Measurements from ENCODE around the gene TMUB2. TPM values are rescaled to one million over a fixed set of nuclear protein-coding genes. Genes with fewer than 3 reads are reported as not detected.
A peak's percentile ranks its signal among the peaks of the same experiment; 100 is the strongest.

TMUB2 gene
- total RNA-seq, 1 donor from 2014 or later, result 41.9 TPM

DNA sequence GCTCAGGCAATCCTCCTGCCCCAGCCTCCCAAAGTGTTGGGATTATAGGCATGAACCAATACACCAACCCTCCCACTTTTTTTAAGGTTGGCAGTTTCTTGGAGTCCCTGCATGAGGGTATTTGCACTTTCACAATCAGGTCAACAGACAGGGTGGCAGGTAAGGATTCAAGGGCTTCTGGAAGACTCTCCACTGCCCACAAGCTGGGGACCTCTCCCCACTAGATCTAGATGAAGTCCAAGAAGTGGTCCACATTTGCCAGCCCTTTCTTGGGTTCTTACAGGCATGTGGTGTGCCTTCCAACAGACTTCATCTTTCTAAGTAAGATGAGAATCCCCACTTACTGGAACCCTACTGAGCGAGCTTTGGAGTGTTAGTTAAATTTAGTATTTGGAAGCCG is 12.3 kb upstream of the TMUB2 start:
- no peaks in the 10 kb centered on the region for H3K27me3 ChIP-seq (ENCODE audit: low read depth)
- no peak for TF ChIP-seq CTCF (IDR thresholded peaks at IDR 0.05)
- H3K4me3 ChIP-seq, result no peak overlapping the region
- no peak for ATAC-seq
- H3K9me3 ChIP-seq, result no peaks in the 10 kb centered on the region
- intact Hi-C loops (cut with DNase I), result no loop called here
- H3K36me3 ChIP-seq, result peaks cover 28% of the 10 kb centered on the region
- DNase-seq, result no peak
- H3K4me1 ChIP-seq, result peaks cover 9% of the 10 kb centered on the region
- no peak overlapping the region for H3K27ac ChIP-seq

GRCh38 chr17:44176257-44176656 is 10.5 kb upstream of the TMUB2 start:
- peaks cover 28% of the 10 kb centered on the region for H3K36me3 ChIP-seq
- no peak for TF ChIP-seq CTCF (IDR thresholded peaks at IDR 0.05)
- intact Hi-C loops (cut with DNase I), result no loop called here
- ATAC-seq (no peak), DNase-seq (no peak)
- no peaks in the 10 kb centered on the region for H3K27me3 ChIP-seq (ENCODE audit: low read depth)
- no peaks in the 10 kb centered on the region for H3K9me3 ChIP-seq
- H3K4me1 ChIP-seq, result no peaks in the 10 kb centered on the region
- no peak overlapping the region for H3K27ac ChIP-seq
- H3K4me3 ChIP-seq, result no peak overlapping the region

DNA sequence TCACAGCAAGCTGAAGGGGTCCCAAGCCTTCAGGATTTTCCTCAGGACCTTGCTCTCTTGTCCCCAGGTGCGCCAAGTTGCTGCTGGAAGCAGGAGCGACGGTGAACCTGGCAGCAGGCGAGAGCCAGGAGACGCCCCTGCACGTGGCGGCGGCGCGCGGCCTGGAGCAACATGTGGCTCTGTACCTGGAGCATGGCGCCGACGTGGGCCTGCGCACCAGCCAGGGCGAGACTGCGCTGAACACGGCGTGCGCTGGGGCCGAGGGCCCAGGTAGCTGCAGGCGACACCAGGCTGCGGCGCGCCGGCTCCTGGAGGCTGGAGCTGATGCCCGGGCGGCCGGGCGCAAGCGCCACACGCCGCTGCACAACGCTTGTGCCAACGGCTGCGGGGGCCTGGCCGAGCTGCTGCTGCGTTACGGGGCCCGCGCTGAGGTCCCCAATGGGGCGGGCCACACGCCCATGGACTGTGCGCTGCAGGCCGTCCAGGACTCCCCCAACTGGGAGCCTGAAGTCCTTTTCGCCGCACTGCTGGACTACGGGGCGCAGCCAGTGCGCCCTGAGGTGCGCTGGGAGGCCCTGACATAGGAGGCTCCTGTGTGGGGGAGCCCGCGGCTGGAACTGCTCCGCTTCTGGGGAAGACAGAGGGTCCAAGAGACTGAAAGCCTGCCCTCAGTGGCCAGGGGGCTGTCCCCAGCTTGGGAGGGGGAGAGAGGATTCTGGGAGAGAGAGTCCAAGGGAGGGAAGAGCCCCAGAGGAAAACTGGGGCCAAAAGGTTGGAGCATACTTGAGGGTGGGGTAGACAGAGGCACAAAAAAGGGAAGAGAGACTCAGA is 9.9 kb upstream of the TMUB2 start:
- TF ChIP-seq CTCF (IDR thresholded peaks at IDR 0.05), result no peak
- intact Hi-C loops (cut with DNase I), result no loop called here
- no peaks in the 10 kb centered on the region for H3K27me3 ChIP-seq (ENCODE audit: low read depth)
- peaks cover 33% of the 10 kb centered on the region for H3K36me3 ChIP-seq
- no peak overlapping the region for H3K4me3 ChIP-seq
- peak; percentile 11 to 42 for ATAC-seq
- H3K27ac ChIP-seq, result no peak overlapping the region
- DNase-seq, result no peak
- H3K4me1 ChIP-seq, result no peaks in the 10 kb centered on the region
- H3K9me3 ChIP-seq, result no peaks in the 10 kb centered on the region

DNA sequence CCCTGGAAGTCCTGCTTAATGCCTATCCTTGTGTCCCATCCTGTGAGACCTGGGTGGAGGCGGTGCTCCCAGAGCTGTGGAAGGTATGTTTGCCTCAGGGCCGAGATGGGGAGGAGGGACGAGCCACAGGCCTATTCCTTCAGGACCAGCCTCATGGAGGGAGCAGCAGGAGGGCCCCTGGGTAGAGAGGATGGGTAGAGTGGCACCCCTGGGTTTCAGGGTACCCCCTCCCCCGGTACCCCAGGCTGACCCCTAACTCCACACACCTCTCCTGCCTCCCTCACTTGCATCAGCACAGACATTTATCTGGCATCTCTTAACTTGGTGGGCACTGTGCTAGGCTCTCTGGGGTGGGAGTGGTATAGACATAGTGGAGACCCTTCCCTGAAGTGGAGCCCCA is 9.1 kb upstream of the TMUB2 start:
- ATAC-seq, result peak; percentile 12 to 22
- Histone ChIP-seq H3K27me3 (ENCODE audit: low read depth) (no peaks in the 10 kb centered on the region), H3K27ac (no peak overlapping the region), H3K36me3 (peaks cover 40% of the 10 kb centered on the region), H3K4me3 (no peak overlapping the region), H3K9me3 (no peaks in the 10 kb centered on the region), H3K4me1 (no peaks in the 10 kb centered on the region)
- intact Hi-C loops (cut with DNase I), result no loop called here
- no peak for DNase-seq
- TF ChIP-seq CTCF (IDR thresholded peaks at IDR 0.05), result no peak

DNA sequence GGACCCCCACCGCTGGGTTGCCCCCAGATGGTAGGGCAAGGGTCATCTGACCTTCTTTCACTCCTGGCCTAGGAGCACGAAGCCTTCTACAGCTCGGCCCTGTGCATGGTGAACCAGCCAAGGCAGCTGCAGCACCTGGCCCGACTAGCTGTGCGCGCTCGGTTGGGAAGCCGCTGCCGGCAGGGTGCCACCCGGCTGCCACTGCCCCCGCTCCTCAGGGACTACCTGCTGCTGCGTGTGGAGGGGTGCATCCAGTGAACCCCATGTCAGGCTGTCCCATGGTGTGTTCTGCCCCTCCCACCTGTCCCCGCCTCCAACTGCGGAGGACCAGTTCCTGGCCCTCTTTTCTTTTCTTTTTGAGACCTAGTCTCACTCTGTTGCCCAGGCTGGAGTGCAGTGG is 8.6 kb upstream of the TMUB2 start:
- H3K36me3 ChIP-seq, result peaks cover 45% of the 10 kb centered on the region
- no peak for ATAC-seq

More for the DNA sequence above, 8.6 kb upstream of the TMUB2 start:
- Histone ChIP-seq H3K27me3 (ENCODE audit: low read depth) (no peaks in the 10 kb centered on the region), H3K27ac (no peak overlapping the region), H3K9me3 (no peaks in the 10 kb centered on the region), H3K4me3 (no peak overlapping the region), H3K4me1 (no peaks in the 10 kb centered on the region)
- intact Hi-C loops (cut with DNase I), result no loop called here
- DNase-seq, result no peak
- TF ChIP-seq CTCF (IDR thresholded peaks at IDR 0.05), result no peak

Measured in lower lobe of right lung (tissue), 2 donors.